GM19463 (cell line): ENCODE measurements around the gene HMCN1.

Experiments used
- ATAC-seq: cut with Tn5 transposase; IDR thresholded peaks from one replicate; pipeline ENCODE4 v1.9.1; 2021; ENCODE audit warnings: mild to moderate bottlenecking, moderate library complexity; ENCODE audit not compliant: unreplicated experiment

HMCN1 gene

GRCh38 chr1:186063091-186063657, 329.0 kb downstream of the HMCN1 start:
- no peak for ATAC-seq

- ATAC-seq = no peak
Measured at GRCh38 chr1:186066411-186066810, 332.2 kb downstream of the HMCN1 start.

GRCh38 chr1:186073697-186074096, 339.5 kb downstream of the HMCN1 start:
- ATAC-seq = no peak

- ATAC-seq = no peak
Measured at GRCh38 chr1:186076006-186076405, 341.8 kb downstream of the HMCN1 start.

- ATAC-seq = peak; percentile 95
Measured at GRCh38 chr1:186078245-186078644, 344.1 kb downstream of the HMCN1 start.

GRCh38 chr1:186079084-186079684, 345.0 kb downstream of the HMCN1 start:
- no peak for ATAC-seq

GRCh38 chr1:186082235-186082937, 348.2 kb downstream of the HMCN1 start:
- ATAC-seq = peak; percentile 52

GRCh38 chr1:186086583-186086982, 352.4 kb downstream of the HMCN1 start:
- ATAC-seq = no peak

GRCh38 chr1:186089940-186090339, 355.7 kb downstream of the HMCN1 start:
- ATAC-seq = no peak

- ATAC-seq = no peak
Measured at GRCh38 chr1:186091222-186091720, 357.1 kb downstream of the HMCN1 start.

GRCh38 chr1:186093437-186093836, 359.2 kb downstream of the HMCN1 start:
- ATAC-seq = no peak

- no peak for ATAC-seq
Measured at GRCh38 chr1:186094172-186094571, 360.0 kb downstream of the HMCN1 start.

- ATAC-seq = no peak
Measured at GRCh38 chr1:186099336-186100104, 365.3 kb downstream of the HMCN1 start.

- ATAC-seq = no peak
Measured at GRCh38 chr1:186102107-186102506, 367.9 kb downstream of the HMCN1 start.

GRCh38 chr1:186102547-186103148, 368.5 kb downstream of the HMCN1 start:
- ATAC-seq = no peak

- ATAC-seq = no peak
Measured at GRCh38 chr1:186104459-186104858, 370.3 kb downstream of the HMCN1 start.

GRCh38 chr1:186112280-186112679, 378.1 kb downstream of the HMCN1 start:
- ATAC-seq = no peak

- no peak for ATAC-seq
Measured at GRCh38 chr1:186113461-186113860, 379.3 kb downstream of the HMCN1 start.

GRCh38 chr1:186118724-186119123, 384.5 kb downstream of the HMCN1 start:
- ATAC-seq = no peak

- no peak for ATAC-seq
Measured at GRCh38 chr1:186122837-186123236, 388.6 kb downstream of the HMCN1 start.

GRCh38 chr1:186125035-186125434, 390.8 kb downstream of the HMCN1 start:
- no peak for ATAC-seq
